Suprapubic skin (tissue), 4 donors: ENCODE data around the gene CYP39A1.

Source experiments
- CTCF ChIP-seq, 2 donors: fragments of 200-600 bp in 1 of 2; fragments of 450-650 bp in 1 of 2; sonication (generic) in 1 of 2; IDR thresholded peaks; one replicate each; pipeline ENCODE4 v1.5.1; 2016 to 2019; ENCODE audit warnings: antibody characterized with exemption in 2 of 2, mild to moderate bottlenecking in 1 of 2, moderate library complexity in 1 of 2
- EP300 ChIP-seq: sonication (generic); formaldehyde crosslinking; IDR thresholded peaks from one replicate; pipeline ENCODE4 v1.6.1; 2017; ENCODE audit warnings: antibody characterized with exemption
- POLR2AphosphoS5 ChIP-seq, 3 donors: sonication (generic); formaldehyde crosslinking; IDR thresholded peaks; one replicate each; pipeline ENCODE4 v1.6.1; 2017; ENCODE audit warnings: antibody characterized with exemption in 3 of 3

GRCh38 chr6:46528961-46529750 lies 123.5 kb downstream of the CYP39A1 start:
- TF ChIP-seq CTCF (IDR thresholded peaks at IDR 0.05) (no peak), POLR2AphosphoS5 (IDR thresholded peaks at IDR 0.05) (no peak), EP300 (no peak)
